NCI-H128 (cell line): ENCODE results near the gene LRIT3.

Experiments used
- DNase-seq: peaks from one replicate; lab custom pipeline; 2025; ENCODE audit not compliant: unreplicated experiment; lab: John Stamatoyannopoulos, UW

The LRIT3 gene

GRCh38 chr4:109890076-109890475, 42.2 kb downstream of the LRIT3 start:
- DNase-seq: no peak

GRCh38 chr4:109902559-109903251, 54.8 kb downstream of the LRIT3 start:
- DNase-seq: no peak

- no peak for DNase-seq
Measured at GRCh38 chr4:109908731-109909130, 60.8 kb downstream of the LRIT3 start.

- DNase-seq: no peak
Measured at GRCh38 chr4:109910256-109910655, 62.3 kb downstream of the LRIT3 start.

- DNase-seq: no peak
Measured at GRCh38 chr4:109912706-109913595, 65.0 kb downstream of the LRIT3 start, which contains the start of gene EGF. TSS of gene EGF (plus strand) at chr4:109912883. CDS start at chr4:109913336, 453 bp downstream.

- DNase-seq: no peak
Measured at GRCh38 chr4:109913596-109914241, 65.8 kb downstream of the LRIT3 start.

- no peak for DNase-seq
Measured at GRCh38 chr4:109914322-109914721, 66.4 kb downstream of the LRIT3 start.

- no peak for DNase-seq
Measured at GRCh38 chr4:109915385-109916026, 67.6 kb downstream of the LRIT3 start.

GRCh38 chr4:109916027-109916409, 68.1 kb downstream of the LRIT3 start:
- no peak for DNase-seq

- no peak for DNase-seq
Measured at GRCh38 chr4:109921384-109921808, 73.5 kb downstream of the LRIT3 start.
